Esophagus muscularis mucosa (tissue), 3 donors: ENCODE measurements around the gene ZNF296.

Experiments used
- POLR2A ChIP-seq: fragments of 450-650 bp; IDR thresholded peaks from one replicate; pipeline ENCODE4 v1.6.1; 2017; ENCODE audit warnings: antibody characterized with exemption, moderate library complexity, mild to moderate bottlenecking, low read depth
- POLR2AphosphoS5 ChIP-seq, 2 donors: sonication (generic); formaldehyde crosslinking; IDR thresholded peaks; one replicate each; pipeline ENCODE4 v1.6.1; 2017; ENCODE audit warnings: antibody characterized with exemption in 2 of 2
- TF ChIP-seq, protein P1 (sequence below), 3 experiments: fragments of 200-600 bp in 2 of 3; fragments of 450-650 bp in 1 of 3; sonication (generic) in 2 of 3; IDR thresholded peaks; one replicate each; pipeline ENCODE4 v1.5.1; 2017 to 2019; ENCODE audit warnings: antibody characterized with exemption in 3 of 3, mild to moderate bottlenecking in 2 of 3, moderate library complexity in 1 of 3

DNA sequence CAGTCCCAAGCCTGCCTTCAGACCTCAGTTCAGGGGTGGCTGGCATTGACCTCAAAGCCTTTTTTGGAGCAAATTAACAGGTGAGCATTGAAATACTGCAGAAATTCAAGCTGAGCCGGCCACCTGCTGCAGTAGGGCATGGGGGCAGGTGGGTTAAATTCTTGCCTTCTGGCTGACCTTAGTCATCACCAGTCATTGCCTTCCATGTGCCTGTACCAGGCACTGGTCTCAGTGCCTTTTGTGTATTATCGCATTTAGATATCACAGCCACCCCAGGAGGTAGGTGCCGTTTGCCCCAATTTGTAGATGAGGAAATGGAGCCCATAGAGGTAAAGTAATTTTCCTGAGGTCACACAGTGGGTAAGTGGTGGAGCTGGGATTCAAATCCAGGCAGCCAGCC lies 23.9 kb upstream of the ZNF296 start:
- TF ChIP-seq, protein P1, sequence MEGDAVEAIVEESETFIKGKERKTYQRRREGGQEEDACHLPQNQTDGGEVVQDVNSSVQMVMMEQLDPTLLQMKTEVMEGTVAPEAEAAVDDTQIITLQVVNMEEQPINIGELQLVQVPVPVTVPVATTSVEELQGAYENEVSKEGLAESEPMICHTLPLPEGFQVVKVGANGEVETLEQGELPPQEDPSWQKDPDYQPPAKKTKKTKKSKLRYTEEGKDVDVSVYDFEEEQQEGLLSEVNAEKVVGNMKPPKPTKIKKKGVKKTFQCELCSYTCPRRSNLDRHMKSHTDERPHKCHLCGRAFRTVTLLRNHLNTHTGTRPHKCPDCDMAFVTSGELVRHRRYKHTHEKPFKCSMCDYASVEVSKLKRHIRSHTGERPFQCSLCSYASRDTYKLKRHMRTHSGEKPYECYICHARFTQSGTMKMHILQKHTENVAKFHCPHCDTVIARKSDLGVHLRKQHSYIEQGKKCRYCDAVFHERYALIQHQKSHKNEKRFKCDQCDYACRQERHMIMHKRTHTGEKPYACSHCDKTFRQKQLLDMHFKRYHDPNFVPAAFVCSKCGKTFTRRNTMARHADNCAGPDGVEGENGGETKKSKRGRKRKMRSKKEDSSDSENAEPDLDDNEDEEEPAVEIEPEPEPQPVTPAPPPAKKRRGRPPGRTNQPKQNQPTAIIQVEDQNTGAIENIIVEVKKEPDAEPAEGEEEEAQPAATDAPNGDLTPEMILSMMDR (IDR thresholded peaks at IDR 0.05), result no peak
- TF ChIP-seq POLR2AphosphoS5 (IDR thresholded peaks at IDR 0.05) (no peak), POLR2A (no peak)
